ENCODE data around the gene TPP1. TPM values are rescaled to one million over a fixed set of nuclear protein-coding genes. Genes with fewer than 3 reads are reported as not detected.

The TPP1 gene
- total and polyA plus RNA-seq, 2 experiments from 2014 or later, result 68.4 to 185 TPM

- peak; percentile 74 for DNase-seq (ENCODE audit: low spot score)
These were observed 27.3 kb upstream of the TPP1 start for GRCh38 chr11:6646576-6646917.

GRCh38 chr11:6646071-6646470 is 26.8 kb upstream of the TPP1 start:
- H3K9me2 ChIP-seq (replicated peaks; ENCODE audit: insufficient read depth), result no peaks in the 10 kb centered on the region
- no peaks in the 10 kb centered on the region for H3K9me3 ChIP-seq (ENCODE audit: low read depth)
- peaks cover 59% of the 10 kb centered on the region for H3K79me2 ChIP-seq
- peak overlapping the region; percentile 98 for H3K27ac ChIP-seq
- H2AFZ ChIP-seq, result no peak overlapping the region
- no peak for TF ChIP-seq EZH2 (IDR thresholded peaks at IDR 0.05; ENCODE audit: borderline replicate concordance)
- TF ChIP-seq EZH2phosphoT487 (IDR thresholded peaks at IDR 0.05; ENCODE audit: low read depth, severe bottlenecking, unreplicated experiment), result no peak
- no peak for TF ChIP-seq CTCF (IDR thresholded peaks at IDR 0.05; ENCODE audit: poor library complexity)
- H3K27me3 ChIP-seq, result no peaks in the 10 kb centered on the region
- no peak for DNase-seq (ENCODE audit: low spot score)
- WGBS (ENCODE audit: low lambda C conversion rate, missing lambda C conversion rate), result 45% methylated on average over 12 of the region's 12 CpGs
- H3K4me2 ChIP-seq, result peak overlapping the region; percentile 64
- peaks cover 12% of the 10 kb centered on the region for H3K4me1 ChIP-seq (ENCODE audit: insufficient read depth)
- no peaks in the 10 kb centered on the region for H3K36me3 ChIP-seq (replicated peaks; ENCODE audit: insufficient read depth, low read depth)
- no peak overlapping the region for H3K4me3 ChIP-seq
- H4K20me1 ChIP-seq (ENCODE audit: insufficient read depth, poor library complexity, severe bottlenecking), result peaks cover 3% of the 10 kb centered on the region

More at GRCh38 chr11:6646576-6646917, 27.3 kb upstream of the TPP1 start:
- peaks cover 59% of the 10 kb centered on the region for H3K79me2 ChIP-seq
- H3K4me3 ChIP-seq, result no peak overlapping the region
- H3K36me3 ChIP-seq (replicated peaks; ENCODE audit: insufficient read depth, low read depth), result no peaks in the 10 kb centered on the region
- no peaks in the 10 kb centered on the region for H3K27me3 ChIP-seq
- H2AFZ ChIP-seq, result no peak overlapping the region
- H3K27ac ChIP-seq, result peak overlapping the region; percentile 98
- no peaks in the 10 kb centered on the region for H3K9me2 ChIP-seq (replicated peaks; ENCODE audit: insufficient read depth)
- H3K4me2 ChIP-seq, result peak overlapping the region; percentile 64
- WGBS (ENCODE audit: low lambda C conversion rate, missing lambda C conversion rate), result 44% methylated on average over 3 of the region's 3 CpGs
- H4K20me1 ChIP-seq (ENCODE audit: insufficient read depth, poor library complexity, severe bottlenecking), result peaks cover 3% of the 10 kb centered on the region
- peaks cover 12% of the 10 kb centered on the region for H3K4me1 ChIP-seq (ENCODE audit: insufficient read depth)
- no peak for TF ChIP-seq CTCF (IDR thresholded peaks at IDR 0.05; ENCODE audit: poor library complexity)
- TF ChIP-seq EZH2phosphoT487 (IDR thresholded peaks at IDR 0.05; ENCODE audit: low read depth, severe bottlenecking, unreplicated experiment), result no peak
- no peak for TF ChIP-seq EZH2 (IDR thresholded peaks at IDR 0.05; ENCODE audit: borderline replicate concordance)
- H3K9me3 ChIP-seq (ENCODE audit: low read depth), result no peaks in the 10 kb centered on the region

GRCh38 chr11:6642957-6643356 is 23.7 kb upstream of the TPP1 start:
- Histone ChIP-seq H3K4me2 (no peak overlapping the region), H3K36me3 (replicated peaks; ENCODE audit: insufficient read depth, low read depth) (no peaks in the 10 kb centered on the region), H2AFZ (no peak overlapping the region), H4K20me1 (ENCODE audit: insufficient read depth, poor library complexity, severe bottlenecking) (peaks cover 3% of the 10 kb centered on the region), H3K9me3 (ENCODE audit: low read depth) (no peaks in the 10 kb centered on the region), H3K4me1 (ENCODE audit: insufficient read depth) (peaks cover 15% of the 10 kb centered on the region), H3K9me2 (replicated peaks; ENCODE audit: insufficient read depth) (no peaks in the 10 kb centered on the region), H3K27me3 (no peaks in the 10 kb centered on the region), H3K4me3 (no peak overlapping the region), H3K27ac (no peak overlapping the region), H3K79me2 (peaks cover 39% of the 10 kb centered on the region)
- no peak for TF ChIP-seq EZH2 (IDR thresholded peaks at IDR 0.05; ENCODE audit: borderline replicate concordance)
- no peak for TF ChIP-seq CTCF (IDR thresholded peaks at IDR 0.05; ENCODE audit: poor library complexity)
- no peak for TF ChIP-seq EZH2phosphoT487 (IDR thresholded peaks at IDR 0.05; ENCODE audit: low read depth, severe bottlenecking, unreplicated experiment)
- WGBS (ENCODE audit: low lambda C conversion rate, missing lambda C conversion rate), result 91% methylated on average over 7 of the region's 7 CpGs
- no peak for DNase-seq (ENCODE audit: low spot score)
